HG03439 (cell line): ENCODE data around the gene FLT1.

Experiments
- ATAC-seq: cut with Tn5 transposase; IDR thresholded peaks from one replicate; pipeline ENCODE4 v1.9.1; 2021; ENCODE audit warnings: mild to moderate bottlenecking, moderate library complexity; ENCODE audit not compliant: unreplicated experiment

The FLT1 gene

GRCh38 chr13:28394422-28394821, 100.5 kb downstream of the FLT1 start:
- ATAC-seq, result no peak

GRCh38 chr13:28392896-28393505, 101.9 kb downstream of the FLT1 start:
- no peak for ATAC-seq

- no peak for ATAC-seq
These were observed 102.5 kb downstream of the FLT1 start for GRCh38 chr13:28392428-28392827.

- ATAC-seq, result no peak
These were observed 107.0 kb downstream of the FLT1 start for GRCh38 chr13:28387740-28388501.

GRCh38 chr13:28385362-28385761, 109.6 kb downstream of the FLT1 start:
- ATAC-seq, result no peak

- ATAC-seq, result no peak
These were observed 110.1 kb downstream of the FLT1 start for GRCh38 chr13:28384789-28385188.

GRCh38 chr13:28380319-28380718, 114.6 kb downstream of the FLT1 start:
- no peak for ATAC-seq

GRCh38 chr13:28379371-28380083, 115.4 kb downstream of the FLT1 start:
- ATAC-seq, result no peak

- no peak for ATAC-seq
These were observed 118.3 kb downstream of the FLT1 start for GRCh38 chr13:28376604-28377003.

GRCh38 chr13:28375250-28375930, 119.5 kb downstream of the FLT1 start:
- no peak for ATAC-seq

- ATAC-seq, result no peak
These were observed 121.1 kb downstream of the FLT1 start for GRCh38 chr13:28373810-28374209.

- ATAC-seq, result no peak
These were observed 124.5 kb downstream of the FLT1 start for GRCh38 chr13:28370448-28370847.

GRCh38 chr13:28358708-28359107, 136.2 kb downstream of the FLT1 start:
- ATAC-seq, result no peak

GRCh38 chr13:28357911-28358433, 137.0 kb downstream of the FLT1 start:
- ATAC-seq, result no peak

GRCh38 chr13:28357247-28357825, 137.6 kb downstream of the FLT1 start:
- no peak for ATAC-seq

- no peak for ATAC-seq
These were observed 138.3 kb downstream of the FLT1 start for GRCh38 chr13:28356561-28357021.

GRCh38 chr13:28355822-28356371, 139.0 kb downstream of the FLT1 start:
- no peak for ATAC-seq

GRCh38 chr13:28355046-28355821, 139.7 kb downstream of the FLT1 start:
- no peak for ATAC-seq

- ATAC-seq, result no peak
These were observed 141.2 kb downstream of the FLT1 start for GRCh38 chr13:28353679-28354078.
